GM18502 (cell line): ENCODE data around the gene ZDHHC3.
"Not testable (repeated sequence)": the region's sequence is repeated elsewhere in the genome, so short reads cannot be mapped to it uniquely, and the experiment has no call there.

Experiments
- ATAC-seq: cut with Tn5 transposase; IDR thresholded peaks from one replicate; pipeline ENCODE4 v1.9.1; 2021; ENCODE audit warnings: mild to moderate bottlenecking; ENCODE audit not compliant: unreplicated experiment, poor library complexity

ZDHHC3 gene

DNA sequence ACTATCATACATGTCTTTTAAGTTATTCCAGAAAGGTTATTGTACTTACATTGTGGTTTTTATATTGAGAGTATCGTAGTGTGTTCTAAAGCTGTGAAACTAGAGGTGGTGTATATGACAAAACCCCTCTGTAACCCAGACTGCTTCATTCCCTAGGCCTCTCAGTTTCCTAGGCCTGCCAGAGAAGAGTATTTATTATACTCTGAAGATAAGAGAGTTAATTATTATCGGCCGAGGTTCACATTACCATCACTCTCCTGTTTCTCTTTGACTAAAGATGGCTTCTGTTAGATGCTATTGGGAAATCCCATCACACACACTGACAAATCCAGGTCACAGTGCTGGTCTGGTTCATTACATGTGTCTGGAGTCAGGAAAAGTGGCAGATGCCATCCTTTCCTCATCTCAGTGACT lies 20.6 kb upstream of the ZDHHC3 start:
- no peak for ATAC-seq

GRCh38 chr3:44995142-44995770 lies 19.3 kb upstream of the ZDHHC3 start:
- no peak for ATAC-seq

DNA sequence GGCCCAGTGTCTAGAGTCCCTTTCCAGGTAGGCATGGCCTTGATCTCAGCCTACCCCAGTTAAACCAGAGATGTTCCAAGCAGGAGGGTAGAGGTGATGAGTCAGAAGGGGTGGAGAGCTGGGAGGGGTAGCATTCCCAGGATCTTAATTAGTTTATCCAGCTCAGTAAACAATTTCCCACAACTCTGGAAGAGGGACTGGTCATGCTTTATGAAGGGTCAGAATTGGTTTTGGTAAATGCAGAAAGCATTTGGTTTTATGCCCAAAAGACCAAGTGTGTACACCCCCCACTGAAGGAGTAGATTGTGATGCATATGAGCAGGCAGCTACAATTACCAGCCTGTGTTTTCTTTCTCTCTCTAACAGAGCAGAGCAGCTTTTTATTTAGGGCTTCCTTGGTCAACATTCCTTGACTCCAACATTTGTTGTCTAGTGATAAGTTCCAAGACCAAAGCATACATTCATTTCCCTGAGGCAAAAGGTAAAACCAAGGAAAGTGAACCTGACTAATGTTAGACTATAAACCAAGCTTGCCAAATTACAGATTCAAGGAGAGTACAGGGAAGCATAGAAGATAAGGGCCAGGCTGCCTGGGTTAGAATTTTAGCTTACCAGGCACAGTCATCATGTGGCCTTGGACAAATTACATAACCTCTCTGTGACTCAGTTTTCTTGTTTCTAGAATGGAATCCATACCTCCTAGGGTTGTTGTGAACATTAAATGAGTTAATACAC lies 17.7 kb upstream of the ZDHHC3 start:
- no peak for ATAC-seq

DNA sequence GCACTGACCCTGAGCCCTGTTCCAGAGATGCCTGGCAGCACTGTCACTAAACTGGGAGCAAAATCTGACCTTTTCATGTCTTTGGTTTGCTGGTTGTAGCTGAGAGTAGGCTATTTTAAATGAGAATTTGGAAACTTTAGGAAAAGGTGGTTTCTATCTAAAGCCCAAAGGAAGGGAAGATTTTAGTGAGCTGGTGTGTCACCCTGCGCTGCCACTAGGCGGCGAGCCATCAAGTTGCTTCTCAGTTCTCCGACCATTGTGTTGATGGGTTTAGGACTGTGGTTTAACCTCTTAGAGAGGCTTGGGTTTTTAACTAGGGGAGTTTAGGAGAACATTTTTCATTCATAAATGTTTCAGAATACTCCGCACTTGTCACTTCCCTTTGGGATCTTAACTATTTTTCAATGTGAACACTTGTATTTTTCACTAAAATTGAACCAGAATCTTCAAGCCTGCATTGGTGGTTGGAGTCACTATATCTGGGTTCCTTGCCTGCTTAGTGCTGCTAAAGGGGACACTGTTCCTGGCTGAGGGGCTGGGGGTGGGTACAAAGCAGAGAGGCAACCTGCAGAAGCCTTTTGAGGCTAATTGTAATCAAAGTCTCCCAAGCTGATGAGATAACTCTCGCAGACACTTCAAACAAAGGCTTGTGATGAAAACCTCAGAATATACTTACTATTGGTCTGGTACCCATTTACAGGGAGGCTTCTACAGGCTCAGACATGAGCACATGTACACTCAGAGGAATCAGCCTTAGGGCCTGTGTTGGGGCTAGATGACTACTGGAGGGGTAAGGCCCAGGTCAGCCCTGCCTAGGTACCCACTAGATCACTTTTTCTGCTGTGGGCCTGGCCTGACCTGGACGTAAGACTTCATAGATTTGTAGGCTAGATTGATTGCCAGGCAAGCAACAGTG lies 16.8 kb upstream of the ZDHHC3 start:
- no peak for ATAC-seq

GRCh38 chr3:44991326-44991725 lies 15.4 kb upstream of the ZDHHC3 start:
- ATAC-seq = no peak

DNA sequence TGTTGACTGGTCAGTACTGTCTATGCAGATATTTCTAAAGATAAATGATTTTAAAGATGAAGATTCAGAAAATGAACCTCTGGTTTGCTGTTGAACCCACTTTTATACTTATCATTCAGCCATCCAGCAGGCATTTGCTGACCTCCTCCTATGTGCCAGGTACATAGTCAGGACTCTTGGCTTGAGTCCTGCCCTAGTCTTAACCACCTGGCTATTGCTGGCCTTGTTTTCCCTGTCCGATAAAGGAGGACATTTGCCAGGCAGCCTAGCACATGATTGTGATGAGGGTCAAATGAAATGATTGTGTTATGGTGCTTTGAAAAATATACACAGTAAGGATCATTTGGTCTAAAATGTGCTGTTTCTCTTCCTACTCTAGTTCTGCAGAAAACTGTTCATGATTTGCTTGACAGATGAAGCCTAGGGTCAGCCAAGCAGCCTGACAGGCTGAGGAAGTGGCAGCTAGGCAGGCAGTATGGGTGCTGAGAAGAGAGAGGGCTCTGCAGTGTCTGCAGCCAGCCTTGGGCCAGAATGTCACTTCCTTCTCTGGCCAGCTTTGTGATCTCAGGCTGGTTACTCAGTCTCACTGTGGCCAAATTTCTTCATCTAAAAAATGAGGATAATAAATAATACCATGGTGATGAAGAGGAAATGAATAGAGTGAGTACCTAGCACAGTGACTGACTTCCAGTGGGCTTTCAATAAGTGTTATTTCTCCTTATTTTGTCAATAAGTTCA lies 13.8 kb upstream of the ZDHHC3 start:
- ATAC-seq = no peak

- ATAC-seq = no peak
Observed at GRCh38 chr3:44989141-44989540, 13.2 kb upstream of the ZDHHC3 start.

- ATAC-seq = no peak
Observed at GRCh38 chr3:44988073-44988472, 12.1 kb upstream of the ZDHHC3 start.

DNA sequence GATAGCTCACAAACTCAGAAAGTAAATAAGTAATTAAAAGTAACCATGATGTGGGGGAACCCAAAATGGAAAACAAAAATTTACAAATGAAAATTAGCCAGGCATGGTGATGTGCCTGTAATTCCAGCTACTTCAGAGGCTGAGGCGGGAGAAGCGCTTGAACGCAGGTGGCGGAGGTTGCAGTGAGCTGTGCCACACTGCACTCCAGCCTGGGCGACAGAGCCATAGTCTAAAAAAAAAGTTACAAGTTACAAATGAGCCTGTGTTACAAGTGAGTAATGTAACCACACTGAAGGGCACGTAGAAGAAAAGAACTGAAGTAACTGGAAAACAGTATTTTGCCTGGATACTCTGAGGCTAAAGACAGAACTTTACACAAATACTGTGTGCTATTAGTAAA lies 11.4 kb upstream of the ZDHHC3 start:
- ATAC-seq = no peak

GRCh38 chr3:44986330-44986729 lies 10.4 kb upstream of the ZDHHC3 start:
- ATAC-seq = not testable (repeated sequence)

GRCh38 chr3:44984335-44984734 lies 8.4 kb upstream of the ZDHHC3 start:
- no peak for ATAC-seq

DNA sequence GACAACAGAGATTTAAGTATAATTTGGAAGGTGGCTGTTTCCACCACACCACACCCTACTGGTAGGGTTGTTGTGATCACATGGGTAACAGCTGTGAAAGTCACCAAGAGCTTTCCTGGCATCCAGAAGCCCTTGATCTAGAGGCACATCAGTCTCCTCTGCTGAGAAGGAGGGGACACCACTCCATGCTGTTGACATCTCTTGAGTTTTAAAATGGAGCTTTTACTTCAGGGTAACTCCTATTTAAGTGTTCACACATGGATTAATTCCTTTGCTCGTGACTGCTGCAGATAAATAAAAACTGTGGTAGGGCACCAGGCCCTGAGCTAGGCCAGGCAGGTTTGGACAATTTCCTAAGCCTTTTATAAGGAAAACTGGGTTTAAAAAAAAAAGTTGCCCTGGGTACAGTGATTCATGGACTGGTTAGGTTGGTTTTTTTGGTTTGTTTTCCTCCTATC lies 7.5 kb upstream of the ZDHHC3 start:
- no peak for ATAC-seq

DNA sequence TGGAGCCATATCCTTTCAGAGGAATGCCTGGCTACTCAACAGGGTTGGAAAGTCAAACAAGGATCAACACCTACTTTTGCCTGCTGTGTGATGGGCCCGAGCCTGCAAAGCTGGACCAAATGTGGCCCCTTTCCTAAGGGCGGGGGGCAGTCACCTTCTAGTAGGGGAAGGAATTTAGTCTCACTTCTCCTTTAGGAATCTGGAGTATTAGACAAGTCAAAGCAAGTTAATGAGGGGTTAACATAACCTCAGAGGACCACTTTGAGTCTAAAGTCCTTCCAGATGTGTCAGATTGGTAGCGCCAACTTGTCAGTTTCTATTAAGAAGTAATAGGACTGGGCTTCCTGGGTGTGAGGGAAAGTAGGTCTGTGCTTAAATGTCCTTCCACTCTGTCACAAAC lies 6.8 kb upstream of the ZDHHC3 start:
- no peak for ATAC-seq

DNA sequence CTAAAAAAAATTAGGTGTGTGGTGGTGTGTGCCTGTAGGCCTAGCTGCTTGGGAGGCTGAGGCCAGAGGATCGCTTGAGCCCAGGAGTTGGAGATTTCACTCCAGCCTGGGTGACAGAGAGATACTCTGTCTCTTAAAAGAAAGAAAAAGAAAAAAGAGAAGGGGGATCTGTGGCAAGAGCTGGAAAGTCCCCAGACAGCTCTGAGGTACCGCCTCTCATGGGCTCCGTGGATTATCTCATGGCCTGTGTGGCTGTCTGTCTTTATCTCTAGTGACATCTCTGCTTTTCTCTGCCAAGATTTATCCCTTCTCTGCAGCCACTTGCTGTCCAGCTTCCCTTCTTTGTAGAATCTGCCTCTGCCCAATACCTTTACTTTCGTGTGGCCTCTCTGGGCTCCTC lies 5.8 kb upstream of the ZDHHC3 start:
- no peak for ATAC-seq

DNA sequence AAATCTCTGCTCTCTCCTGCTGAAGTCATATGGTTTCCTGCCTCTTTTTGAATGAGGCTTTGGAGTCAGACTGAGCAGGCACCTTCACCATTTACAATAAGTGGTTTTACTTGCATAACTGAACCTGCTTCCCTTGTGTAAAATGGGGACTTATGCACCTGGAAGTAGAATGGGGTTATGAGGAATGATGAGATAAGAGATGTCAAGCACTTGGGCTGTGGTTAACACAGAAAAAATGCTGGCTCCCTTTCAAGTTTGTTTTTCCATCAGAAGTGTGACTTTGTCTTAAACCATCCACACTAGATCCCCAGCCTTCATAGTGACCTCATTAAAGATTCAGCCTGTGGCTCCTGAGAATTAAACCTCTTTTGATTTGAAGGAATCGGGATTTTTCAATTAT lies 5.2 kb upstream of the ZDHHC3 start:
- ATAC-seq = no peak

DNA sequence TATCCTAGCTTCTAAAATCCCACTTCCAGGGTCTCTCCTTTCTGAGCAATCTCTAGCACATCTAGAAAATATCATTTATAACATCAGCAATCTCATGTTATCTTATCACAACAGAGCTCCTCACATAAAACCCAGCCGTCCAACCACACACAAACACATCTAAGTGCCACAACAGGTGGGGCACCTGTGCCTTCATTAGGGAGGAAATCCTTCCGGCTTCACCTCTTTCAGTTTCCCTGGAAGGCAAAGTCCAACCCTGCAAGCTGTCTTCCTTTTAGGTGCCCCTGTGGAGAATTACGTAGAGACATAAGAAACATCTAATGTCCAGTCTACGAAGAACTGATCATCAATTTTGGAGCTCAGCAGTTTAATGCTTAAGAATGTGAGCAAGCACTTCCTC lies 1.6 kb downstream of the ZDHHC3 start:
- ATAC-seq = no peak

GRCh38 chr3:44970926-44971490 lies 5.0 kb downstream of the ZDHHC3 start:
- no peak for ATAC-seq

GRCh38 chr3:44969828-44970179 lies 6.2 kb downstream of the ZDHHC3 start:
- ATAC-seq = no peak

DNA sequence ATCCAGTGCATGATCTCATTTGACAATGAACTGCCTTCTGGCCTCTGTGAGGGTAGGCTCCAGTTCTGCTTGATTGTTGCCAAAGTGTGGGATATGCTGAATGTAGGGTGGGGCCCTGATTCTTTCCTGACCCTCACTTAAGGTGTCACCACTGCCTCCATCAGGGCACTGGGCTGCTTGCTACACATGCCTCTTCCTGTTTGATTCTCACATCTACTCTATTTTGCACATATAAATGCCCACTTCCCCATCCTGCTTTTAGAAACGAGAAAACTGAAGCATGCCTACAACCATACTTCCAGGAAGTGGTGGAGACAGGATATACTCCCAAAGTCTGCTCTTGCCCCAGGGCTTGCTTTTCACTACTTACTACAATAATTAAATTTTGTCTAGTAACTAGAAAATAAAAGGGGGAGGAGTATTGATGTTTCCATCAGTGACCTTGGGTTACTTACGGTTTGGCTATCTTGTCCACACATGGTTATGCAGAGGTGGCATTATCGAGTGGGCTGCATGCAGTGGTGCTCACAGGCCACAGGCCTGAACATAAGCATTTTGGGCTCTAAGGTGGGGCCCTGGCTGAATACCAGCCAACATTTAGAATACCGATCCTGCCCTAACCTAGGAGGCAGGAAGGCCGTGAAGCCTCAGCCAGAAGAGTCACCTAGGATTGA lies 6.7 kb downstream of the ZDHHC3 start:
- no peak for ATAC-seq

GRCh38 chr3:44968447-44968858 lies 7.5 kb downstream of the ZDHHC3 start:
- ATAC-seq = no peak
